Stimulated activated CD4-positive, alpha-beta T cell treated with anti-CD3 and anti-CD28 coated beads, Interleukin-12 subunit alpha, Interleukin-12 subunit beta, amount 100 ng/mL, for 48 hours (primary cell): ENCODE measurements around the gene JARID2.
A peak's percentile ranks its signal among the peaks of the same experiment; 100 is the strongest.

Experiments
- DNase-seq, 3 donors: peaks; one replicate each; pipeline ENCODE4 v3.0.0-alpha.2; 2020; ENCODE audit warnings: low read depth in 2 of 3, low spot score in 1 of 3

The JARID2 gene

GRCh38 chr6:15245361-15246216, at the start of gene JARID2:
TSS of gene JARID2 (plus strand) at chr6:15246069. CDS start at chr6:15246540, 471 bp downstream.
- peak; percentile 95 to 98 (median 96) for DNase-seq

DNA sequence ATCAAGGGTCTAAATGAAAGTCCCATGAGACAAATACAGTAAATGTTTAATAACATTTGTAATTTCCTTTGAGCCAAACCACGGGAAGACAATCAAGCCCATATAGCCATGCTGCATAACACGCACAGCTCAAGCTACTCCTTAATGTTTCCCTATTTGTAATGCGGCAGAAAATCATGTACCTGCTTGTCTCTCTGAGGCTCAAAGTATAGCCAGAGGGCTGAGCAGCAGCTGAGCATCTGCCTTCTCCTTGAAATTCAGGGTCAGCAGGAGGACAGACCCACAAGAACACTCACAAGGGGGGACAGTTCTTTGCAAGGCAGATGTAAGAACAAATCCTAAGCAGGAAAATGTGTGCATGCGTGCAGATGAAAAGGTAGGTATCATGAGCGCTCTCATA, 45.8 kb upstream of the JARID2 start:
- DNase-seq: no peak

- no peak for DNase-seq
Measured at GRCh38 chr6:15205321-15205720, 40.5 kb upstream of the JARID2 start.

GRCh38 chr6:15206887-15207286, 39.0 kb upstream of the JARID2 start:
- DNase-seq: no peak

DNA sequence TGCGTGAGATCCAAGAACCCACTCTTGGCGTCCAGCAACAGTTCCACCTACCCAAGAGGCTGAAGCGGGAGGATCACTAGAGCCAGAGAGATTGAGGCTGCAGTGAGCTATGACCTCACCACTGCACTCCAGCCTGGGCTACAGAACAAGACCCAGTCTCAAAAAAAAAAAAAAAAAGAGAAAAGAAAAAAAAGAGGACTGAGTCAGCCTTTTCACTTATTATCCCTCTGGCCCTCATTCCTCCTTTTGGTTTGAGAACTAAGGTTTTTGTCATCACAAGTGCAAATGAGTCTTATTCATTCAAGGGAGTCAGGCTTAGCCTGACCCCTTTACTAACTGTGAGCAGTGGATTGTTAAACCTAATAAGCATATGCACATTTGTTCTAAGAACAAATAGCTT, 37.9 kb upstream of the JARID2 start:
- DNase-seq: no peak

DNA sequence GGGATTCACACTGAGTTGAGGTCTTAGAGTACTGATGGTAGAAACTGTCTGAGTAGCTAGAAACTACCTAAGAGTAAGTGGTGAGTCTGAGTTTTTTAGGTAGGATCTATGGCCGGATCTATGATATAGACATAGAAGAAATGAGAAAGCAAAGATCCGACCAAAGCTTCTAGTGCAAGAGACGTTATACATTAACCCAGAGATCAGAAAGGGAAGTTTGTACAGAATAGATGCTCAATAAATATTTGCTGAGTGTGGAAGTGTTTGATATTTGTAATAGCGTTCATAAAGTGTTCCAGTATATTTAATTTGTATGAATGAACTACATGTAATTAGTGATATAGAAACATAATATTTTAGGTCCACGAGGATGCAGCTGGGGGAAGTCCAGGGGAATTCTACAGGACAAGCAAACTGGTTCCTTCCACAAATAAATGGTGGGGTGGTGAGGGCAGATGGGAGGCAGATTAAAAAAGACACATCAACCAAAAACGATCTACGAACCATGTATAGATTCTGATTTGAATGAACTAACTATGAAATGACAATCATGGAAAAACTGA, 31.9 kb upstream of the JARID2 start:
- no peak for DNase-seq

DNA sequence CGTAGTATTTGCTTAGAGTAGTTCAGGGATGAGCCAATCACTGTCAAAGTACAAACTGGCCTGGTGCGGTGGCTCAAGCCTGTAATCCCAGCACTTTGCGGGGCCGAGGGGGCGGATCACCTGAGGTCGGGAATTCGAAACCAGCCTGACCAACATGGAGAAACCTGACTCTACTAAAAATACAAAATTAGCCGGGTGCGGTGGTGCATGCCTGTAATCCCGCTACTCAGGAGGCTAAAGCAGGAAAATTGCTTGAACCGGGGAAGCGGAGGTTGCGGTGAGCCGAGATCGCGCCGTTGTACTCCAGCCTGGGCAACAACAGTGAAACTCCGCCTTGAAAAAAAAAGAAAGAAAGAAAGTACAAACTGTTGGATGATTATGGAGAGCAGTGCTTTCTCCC, 27.5 kb upstream of the JARID2 start:
- no peak for DNase-seq

DNA sequence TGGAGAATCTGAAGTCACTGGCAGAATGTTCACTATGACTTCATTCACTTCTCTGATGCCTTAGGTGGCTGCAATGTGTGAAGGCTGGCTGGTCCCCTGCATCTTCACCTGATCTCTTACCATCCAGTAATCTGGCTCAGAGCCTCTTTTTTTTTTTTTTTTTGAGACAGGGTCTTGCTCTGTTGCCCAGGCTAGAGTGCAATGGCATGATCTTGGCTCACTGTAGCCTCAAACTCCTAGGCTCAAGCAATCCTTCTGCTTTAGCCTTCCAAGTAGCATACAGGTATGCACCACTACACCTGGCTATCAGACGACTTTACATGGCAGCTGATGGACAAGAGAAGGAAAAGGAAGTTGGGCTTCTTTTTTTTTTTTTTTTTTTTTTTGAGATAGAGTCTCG, 25.8 kb upstream of the JARID2 start:
- no peak for DNase-seq

- no peak for DNase-seq
Measured at GRCh38 chr6:15227827-15228318, 18.0 kb upstream of the JARID2 start.

DNA sequence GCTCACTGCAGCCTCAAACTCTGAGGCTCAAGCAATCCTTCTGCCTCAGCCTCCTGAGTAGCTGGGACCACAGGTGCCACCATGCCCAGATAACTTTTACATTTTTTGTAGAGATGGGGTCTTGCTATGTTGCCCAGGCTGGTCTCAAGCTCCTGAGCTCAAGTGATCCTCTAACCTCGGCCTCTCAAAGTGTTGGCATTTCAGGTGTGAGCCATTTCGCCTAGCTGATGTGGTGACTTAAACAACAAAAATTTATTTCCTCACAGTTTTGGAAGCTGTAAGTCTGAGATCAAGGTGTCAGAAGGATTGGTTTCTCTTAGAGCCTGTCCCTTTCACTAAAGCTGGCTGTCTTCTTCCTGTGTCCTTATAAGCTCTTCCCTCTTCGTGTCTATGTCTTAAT, 15.0 kb upstream of the JARID2 start:
- DNase-seq: no peak

DNA sequence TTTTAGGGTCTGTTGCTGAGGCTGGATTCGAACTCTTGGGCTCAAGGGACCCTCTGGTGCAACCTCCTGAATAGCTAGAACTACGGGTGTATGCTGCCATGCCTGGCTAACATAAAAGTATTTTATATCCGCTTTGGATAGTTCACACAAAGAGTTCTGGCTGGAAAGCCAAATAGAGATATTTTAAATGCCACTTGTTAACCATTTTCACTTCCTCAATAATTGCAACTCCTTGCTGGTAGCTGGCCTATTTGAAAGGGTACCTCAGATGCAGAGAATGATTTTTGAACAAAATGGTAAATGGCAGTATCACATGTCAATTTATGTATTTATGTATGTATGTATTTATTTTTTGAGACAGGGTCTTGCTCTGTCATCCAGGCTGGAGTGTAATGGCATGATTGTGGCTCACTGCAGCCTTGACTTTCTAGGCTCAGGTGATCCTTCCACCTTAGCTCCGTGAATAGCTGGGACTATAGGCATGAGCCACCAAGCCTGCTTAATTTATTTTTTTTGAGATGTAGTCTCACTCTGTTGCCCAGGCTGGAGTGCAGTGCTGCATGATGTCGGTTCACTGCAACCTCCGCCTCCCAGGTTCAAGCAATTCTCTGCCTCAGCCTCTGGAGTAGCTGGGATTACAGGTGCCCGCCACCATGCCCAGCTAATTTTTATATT, 12.9 kb upstream of the JARID2 start:
- no peak for DNase-seq

- DNase-seq: no peak
Measured at GRCh38 chr6:15234068-15234758, 11.7 kb upstream of the JARID2 start.

DNA sequence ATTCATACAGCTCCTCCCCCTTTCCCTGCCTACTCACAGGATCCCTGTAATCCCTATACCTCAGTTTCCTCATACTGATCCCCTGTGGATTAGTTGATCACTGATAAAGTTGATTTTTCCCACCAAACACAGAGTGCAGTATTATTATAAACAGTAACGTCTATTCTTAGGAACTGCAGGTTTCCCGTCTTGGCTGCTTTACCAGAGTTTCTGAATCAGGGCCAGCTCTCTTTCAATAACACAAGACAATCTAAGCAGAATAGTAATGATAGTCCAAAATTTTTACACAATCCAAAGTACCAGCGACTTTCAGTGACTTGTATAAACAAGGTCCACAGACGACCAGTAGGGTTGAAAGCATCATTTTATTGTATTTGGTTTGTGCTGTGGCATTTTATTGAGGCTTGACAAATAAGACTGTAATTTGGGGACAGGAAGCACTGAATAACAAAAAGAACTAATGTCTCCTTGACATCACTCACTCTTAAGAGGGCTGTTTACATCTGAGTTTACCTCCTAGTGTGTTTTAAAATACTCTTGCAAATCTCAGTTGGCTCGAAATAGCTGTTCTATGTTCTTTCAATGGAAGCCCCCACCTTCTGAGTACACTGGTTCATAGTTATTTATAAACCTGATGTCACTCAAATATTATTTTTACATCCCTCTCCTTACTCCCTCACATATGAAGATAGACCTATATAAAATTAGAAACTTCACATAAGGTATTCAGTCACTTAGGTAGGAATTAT, 6.1 kb upstream of the JARID2 start:
- no peak for DNase-seq

- DNase-seq: no peak
Measured at GRCh38 chr6:15242503-15242902, 3.4 kb upstream of the JARID2 start.

GRCh38 chr6:15242937-15243614, 2.8 kb upstream of the JARID2 start:
- DNase-seq: no peak

DNA sequence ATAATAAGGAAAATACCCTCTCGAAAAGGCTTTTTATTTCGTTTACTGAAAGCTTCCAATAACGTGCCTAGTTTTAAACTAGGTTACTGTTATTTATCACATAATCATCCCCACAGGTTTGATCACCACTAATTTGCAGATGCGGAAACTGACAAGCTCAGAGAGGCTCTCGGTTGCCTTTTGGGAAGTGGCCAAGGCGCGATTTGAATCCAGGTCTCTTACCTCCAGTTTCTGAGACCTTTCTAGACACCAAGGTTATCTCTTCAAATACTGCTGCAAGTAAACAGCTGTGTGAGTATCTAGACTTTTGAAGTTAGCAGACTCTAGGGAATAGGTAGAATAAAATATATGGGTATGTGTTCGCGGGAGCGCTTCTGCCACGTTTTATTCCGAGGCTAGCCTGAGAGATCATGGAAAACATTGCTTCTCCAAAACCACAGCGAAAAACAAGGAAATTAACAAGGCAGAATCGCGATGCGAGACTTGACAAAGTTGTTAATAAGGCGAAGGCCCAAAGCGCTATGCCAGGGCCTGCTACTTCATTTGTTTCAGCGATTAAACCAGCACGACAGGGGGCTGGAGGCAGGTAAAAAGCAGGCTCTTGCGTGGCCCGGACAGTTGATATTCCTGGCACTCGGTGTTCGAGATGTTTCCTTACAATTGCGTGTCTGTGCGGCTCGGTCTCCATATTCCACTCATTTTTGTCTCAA, 1.8 kb upstream of the JARID2 start:
- no peak for DNase-seq

GRCh38 chr6:15244620-15245360, 1.1 kb upstream of the JARID2 start:
- peak in 2 of 3 donors; percentile 31 to 49 for DNase-seq

DNA sequence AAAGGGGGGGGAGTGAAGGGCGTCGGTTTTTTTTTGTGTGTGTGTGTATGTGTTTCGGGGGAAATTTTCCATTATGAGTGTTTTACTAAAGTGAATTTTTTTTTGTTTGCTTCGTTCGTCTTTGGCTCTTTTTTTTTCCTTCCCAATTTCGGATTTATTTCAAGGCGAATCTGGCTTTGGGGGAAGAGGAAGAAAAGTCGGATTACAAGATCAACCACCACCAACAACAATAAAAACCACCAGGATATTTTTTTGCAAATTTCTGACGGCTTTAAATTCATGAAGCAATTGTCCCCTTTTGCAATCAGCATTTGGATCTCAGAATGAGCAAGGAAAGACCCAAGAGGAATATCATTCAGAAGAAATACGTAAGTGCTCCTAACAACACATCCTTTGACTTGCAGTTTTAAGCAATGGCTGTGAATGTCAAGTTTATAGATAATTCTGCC, 372 bp downstream of the JARID2 start:
- DNase-seq: no peak
